ENCODE measurements around the gene SCUBE1.

Gene SCUBE1

DNA sequence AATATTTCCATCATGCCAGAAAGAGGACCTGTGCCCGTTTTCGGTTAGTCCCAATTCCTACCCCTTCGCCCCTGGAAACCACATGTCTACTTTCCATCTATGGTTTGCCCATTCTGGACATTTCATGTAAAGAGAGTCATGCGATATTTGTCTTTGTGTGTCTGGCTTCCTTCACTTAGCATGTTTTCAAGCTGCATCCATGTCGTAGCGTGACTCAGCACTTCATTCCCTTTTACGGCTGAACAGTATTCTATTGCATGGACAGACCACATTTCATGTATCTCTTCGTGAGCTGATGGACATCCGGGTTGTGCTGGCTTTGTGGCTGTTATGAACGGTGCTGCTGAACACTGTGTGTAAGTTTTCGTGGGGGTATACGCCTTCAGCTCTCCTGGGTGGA is 43.4 kb downstream of the SCUBE1 start:
- no peak for DNase-seq

DNA sequence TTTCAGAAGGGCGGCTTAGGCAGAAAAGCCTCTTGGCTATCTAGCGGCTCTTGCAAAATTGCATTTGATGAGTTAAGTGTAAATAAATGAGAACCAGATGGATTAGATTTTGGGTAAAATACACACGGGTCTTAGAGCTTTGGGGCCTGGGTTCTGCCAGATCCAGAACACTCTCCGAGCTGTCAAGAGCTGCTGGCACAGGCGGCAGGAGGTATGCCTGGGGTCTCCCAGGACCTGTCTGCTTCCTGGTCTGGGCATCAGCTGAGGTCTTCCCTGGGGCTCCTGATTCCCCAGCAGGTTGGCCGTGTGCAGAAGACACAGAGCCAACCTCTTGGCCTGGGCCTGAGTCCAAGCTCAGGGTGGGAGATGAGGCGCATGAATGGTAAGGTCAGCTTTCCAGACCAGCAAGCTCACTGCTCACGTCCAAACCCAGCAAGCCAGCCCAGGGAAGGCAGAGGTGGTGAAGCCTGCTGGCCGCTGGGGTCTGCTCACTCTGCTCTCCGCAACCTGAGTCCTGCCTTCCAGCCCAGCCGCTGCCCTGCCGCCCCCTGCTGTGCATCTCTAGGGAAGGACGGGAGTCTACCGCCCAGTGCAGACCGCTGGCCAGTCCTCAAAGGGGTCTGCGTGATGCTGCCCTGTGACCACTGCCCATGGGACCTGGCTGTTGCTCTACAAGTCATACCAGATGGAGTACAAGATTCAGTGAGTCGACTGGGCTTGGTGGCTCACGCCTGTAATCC is 44.9 kb downstream of the SCUBE1 start:
- DNase-seq: no peak

DNA sequence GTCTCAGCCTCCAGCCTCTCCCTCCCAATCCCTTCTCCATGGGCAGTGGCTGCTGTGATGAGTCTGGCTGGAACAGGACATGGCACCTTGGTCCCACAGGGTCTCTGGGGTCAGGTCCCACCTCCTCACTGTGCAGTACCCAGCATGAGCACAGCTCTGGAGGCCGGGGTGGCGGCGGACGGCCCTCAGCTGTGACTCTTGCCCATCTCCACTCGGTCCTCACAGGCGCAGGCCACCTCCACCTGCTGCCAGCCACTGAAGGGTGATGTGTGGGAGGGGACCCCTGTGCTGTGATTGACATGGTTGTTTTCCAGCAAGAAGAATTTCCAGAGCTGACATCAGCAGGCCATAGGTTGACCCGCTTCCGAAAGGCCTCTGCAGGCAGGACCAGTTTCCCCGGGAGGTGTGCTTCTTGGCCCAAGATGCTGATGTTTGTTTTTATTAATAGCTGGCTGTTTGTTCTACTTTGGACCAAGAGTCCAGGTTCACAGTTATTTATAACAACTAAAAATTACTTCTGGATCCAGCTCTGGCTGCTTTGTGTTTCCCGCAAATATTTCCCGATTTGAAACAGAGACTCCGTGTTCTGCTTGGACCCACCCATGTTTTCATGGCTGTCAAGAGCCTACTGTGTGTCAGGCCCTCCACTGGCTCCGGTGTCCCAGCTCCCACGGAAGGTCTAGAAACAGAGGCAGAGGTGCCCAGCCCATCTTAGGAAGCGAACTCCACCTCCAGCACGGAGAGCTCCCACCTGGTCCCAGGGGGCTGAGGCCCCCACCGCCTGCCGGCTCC is 45.7 kb downstream of the SCUBE1 start:
- no peak for DNase-seq

DNA sequence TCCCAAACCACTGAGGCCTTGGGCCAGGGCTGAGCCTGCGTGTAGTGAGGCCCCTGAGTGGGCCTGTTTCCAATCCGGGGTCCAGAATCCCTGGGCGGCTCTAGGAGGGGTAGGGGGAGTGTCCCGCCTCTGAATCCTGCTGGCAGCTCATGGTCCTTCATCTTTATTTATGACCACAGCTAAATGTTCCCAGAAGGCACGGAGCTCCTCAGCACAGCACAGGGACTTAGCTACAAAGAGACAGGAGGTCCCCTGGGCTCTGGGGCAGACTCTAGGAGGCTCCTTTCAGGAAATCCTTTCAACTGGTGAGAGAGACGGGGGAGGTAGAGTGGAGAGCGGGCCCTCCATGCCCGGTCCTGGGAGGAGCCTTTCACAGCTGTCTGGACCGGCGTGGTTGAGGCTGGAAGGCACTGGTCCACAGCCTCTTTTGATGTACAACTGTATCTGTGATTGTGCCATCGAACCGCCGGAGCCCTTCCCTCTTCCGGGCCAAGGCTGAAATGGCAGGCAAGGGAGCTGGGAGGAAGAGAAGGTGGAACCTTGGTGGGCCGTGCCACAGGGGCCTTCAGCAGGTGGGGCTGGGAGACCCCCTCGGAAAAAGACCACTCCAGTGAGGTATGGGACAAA is 46.8 kb downstream of the SCUBE1 start:
- no peak for DNase-seq

DNA sequence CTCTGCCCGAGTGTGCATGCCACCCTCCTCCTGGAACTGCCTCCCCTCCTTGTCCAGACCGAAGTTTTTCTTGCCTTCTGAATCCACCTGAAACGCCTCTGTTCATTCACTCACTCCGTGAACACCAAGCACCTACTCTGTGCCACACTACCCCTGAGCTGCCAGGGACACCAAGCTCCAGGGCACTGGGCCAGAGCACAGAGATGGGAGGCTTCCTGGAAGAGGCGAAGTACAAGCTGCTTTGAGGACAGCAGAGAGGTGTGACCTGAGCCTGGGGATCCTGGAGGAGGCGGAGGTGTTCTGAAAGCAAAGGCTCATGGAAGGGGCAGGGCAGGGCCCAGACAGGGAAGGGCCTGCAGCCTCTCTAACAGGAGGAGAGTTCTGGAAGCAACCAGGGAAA is 47.5 kb downstream of the SCUBE1 start:
- no peak for DNase-seq

DNA sequence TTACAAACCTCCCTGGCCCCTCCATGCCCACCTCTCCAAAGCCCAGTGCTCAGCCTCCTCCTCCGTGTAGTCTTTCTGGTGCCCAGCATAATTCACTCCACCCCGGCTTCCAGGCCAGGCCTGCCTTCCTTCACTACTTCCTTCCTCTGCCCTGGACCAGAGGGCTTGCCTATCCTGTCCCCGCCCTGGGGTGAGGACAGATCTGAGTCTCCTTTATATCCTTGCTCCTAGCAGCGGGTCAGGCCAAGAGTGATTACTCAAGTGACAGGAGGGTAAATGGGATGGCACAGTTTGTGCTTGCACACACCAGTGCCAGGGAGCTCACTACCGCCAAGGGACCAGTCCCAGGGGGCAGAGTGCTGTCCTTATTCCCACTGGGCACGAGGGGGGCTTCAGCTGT is 48.0 kb downstream of the SCUBE1 start:
- no peak for DNase-seq

DNA sequence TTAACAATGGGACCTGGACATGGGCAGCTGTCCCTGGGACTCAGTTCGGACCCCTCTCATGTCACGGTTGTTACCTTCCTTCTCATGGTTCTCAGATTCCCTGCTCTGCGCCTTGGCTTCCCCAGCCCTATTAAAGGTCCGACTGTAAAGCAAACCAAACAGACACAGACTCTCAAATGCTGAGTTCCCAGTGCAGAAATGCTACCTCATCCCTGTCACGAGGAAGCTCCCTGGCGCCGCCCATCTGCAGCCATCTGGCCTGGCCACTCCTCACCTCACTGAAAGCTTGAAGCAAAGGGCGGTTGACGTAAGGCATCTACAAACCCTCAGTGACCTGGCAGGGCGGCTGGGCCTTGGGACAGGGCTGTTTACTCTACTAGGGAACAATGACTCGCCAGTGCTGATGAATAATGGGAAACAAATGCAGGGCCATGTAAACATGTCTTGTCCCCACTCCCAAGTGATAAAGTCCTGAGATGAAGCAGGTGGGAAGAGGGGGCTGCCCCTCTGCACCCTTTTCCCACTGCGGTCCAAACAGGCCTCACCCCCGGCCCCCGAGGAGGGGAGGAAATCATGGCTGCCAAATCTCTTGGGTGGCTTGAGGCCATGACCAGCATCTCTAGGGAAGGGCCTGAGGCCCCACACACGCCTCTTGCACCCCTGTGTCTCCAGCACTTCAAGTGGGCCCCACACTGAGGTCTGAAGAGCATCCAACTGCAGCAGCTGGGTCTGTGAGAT is 49.3 kb downstream of the SCUBE1 start:
- peak in 1 of 2 donors; percentile 32 for DNase-seq

DNA sequence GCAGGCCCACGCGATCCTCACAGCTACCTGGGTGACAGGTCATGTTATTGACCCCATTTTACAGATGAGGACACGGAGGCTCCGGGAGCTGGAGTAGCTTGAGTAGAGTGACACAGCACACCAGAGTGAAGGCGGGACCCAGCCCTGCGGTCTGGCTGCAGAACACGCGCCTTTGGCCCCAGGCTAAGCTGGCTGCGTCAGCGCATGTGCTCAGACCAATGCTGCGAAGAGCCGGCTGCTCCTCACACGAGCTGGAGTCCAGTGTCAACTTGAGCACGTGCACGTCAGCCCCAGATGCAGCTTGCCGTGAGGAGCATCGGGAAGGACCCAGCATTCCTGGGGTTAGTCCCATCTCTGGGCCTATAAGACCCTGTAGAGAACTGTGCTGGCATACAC is 49.9 kb downstream of the SCUBE1 start:
- DNase-seq: no peak

DNA sequence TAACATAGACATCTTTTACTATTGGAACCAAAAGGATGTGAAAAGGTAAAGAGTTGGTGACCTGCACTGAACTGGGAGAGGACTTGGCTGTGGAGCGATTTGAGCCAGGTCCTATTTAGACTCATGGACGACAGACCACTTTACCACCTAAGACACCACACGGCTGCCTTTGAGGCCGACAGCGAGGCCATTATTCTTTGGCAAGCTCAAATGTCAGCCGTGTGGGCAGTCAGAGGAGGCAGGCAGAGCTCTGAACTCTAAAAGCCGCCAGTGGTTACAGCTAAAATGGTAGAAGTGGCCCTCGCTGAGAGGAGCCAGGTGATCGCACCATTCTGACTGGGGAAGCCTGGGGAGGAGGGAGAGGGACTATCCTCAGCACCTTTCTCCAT is 50.5 kb downstream of the SCUBE1 start:
- DNase-seq: no peak

DNA sequence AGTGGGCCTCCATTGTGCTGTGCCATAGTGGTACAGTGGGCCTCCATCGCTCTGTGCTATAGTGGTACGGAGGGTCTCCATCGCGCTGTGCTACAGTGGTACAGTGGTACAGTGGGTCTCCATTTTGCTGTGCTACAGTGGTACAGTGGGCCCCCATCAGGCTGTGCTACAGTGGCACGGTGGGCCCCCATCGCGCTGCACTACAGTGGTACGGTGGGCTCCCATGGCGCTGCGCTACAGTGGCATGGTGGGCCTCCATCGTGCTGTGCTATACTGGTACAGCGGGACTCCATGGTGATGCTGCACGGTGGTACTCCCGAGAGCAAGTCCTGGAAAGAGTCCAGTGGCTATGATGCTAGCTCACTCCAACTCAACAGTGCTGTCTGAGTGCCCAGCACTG is 51.8 kb downstream of the SCUBE1 start:
- DNase-seq: no peak

DNA sequence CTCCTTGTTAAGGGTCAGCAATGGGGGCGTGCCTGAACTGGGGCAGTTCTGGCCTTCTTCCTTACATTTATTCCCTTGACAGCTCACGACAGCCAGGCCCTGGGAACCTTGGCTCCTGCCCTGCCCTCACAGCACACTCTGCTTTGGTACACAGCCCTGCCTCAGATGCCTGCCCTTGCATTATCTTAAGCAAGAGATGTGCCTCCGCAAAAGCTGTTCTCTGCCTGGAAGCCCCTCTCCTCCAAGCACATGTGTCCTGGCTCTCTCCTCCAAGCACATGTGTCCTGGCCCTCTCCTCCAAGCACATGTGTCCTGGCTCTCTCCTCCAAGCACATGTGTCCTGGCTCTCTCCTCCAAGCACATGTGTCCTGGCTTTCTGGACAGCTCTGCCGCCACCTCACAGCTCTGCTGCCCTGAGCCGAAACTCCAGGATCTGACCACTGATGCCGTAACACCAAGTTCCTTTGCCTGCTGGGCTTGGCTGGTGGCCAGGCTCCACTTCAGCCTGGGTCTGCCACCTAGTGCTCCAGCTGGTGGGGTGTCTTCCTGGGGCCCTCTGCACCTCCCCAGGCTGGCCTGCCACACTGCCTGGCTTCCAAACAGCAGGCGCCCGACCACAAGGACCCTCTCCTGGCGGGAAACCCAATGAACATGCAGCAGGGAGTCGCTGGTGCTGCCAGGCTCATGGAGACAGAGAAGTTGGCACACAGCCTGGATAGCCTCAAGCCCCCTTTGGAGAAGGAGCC is 53.0 kb downstream of the SCUBE1 start:
- DNase-seq: no peak

DNA sequence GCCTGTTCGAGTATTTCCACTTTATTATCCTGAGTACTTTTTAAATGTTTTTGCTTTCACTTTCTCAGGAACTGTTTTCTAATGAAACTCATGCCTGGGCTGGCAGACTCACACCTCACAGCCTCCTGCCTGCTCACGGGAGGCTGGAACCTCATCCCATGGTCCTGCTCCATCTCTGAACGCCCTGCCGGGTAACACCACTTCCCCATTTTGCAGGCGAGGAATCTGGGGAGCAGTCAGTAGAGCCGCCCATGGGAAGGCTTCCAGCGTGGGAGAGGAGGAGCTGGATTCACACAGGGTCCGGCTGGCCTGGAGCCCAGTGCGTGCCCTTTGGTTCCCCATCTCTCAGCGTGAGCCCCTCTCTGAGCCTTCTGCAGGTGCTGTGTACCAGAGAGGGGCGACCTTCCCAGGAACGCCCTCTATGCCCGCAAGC is 53.6 kb downstream of the SCUBE1 start:
- no peak for DNase-seq

DNA sequence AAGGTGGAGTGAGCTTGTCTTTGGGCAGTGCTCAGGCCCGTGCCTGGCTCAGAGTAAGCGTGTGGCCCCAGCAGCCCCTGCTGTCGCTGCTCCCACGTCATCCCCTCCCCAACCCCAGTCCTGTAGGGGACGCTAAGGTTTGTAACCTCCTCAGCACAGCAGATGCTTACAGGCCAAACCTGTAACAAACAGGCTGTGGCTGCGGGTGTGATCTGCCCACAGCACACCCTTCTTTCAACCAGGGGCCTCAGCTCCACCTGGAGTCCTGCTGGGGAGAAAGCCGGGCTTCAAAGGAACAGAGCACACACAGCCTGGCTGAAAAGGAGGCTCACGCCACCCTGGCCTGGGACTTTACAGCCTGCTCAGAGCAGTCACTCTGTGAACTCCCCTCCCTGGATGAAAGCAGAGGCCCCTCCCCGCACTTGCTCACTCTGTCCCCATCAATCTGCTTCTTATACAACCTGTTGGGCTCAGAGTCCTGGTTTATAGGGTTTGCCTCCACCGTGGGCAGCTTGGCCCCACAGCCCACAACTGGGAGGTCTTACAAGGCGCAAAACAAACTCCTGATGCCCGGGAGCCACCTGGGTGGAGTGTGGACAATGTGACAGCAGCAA is 54.3 kb downstream of the SCUBE1 start:
- no peak for DNase-seq

DNA sequence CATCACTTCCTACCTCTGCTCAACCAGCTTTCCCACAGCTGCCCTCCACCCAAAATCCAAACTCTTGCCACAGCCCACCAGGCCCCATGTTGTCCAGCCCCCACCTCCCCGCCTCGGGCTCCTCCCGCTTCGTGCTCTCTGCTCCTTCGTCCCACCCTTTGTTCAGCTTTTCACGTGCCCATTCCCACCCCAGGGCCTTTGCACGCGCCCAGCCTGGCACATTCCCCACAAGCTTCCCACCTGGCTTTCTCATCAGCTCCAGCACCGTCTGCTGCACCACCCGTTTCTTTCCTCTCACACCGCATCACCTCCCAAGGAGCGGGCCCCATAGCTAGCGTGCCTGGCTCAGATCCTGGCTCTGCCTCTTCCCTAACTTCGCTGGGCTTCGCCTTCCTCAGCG is 54.8 kb downstream of the SCUBE1 start:
- no peak for DNase-seq

DNA sequence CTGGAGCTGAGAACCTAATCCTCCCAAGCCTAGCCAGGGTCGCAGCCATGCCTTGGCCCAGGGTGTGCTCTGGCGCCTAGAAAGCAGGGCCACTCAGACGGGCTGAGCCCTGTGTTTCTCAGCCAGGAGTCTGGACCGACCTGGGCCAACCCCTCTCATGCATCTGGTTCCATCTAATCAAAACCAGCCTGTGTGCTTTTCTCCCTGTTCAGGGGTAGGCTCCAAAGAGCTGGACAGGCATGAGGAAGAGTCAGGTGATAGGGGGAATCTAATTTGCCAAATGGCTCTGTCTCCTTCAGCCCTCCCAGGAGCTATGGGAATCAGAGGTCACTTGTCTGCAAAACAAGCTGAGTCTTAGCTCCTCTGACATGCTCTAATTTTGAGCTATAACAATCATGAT is 55.7 kb downstream of the SCUBE1 start:
- DNase-seq: no peak

DNA sequence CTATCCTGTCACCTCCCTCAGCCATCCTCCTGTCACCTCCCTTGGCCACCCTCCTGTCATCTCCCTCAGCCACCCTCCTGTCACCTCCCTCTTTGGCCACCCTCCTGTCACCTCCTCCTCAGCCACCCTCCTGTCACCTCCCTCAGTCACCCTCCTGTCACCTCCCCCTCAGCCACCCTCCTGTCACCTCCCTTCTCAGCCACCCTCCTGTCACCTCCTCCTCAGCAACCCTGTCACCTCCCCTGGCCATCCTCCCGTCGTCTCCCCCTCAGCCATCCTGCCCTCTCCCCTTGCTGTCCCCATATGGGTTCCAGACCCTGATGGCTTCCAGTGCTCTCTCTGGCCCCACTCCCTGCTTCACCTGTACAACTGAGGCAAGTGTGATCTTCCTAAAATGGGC is 61.8 kb downstream of the SCUBE1 start:
- DNase-seq: peak in 1 of 2 donors; percentile 5

DNA sequence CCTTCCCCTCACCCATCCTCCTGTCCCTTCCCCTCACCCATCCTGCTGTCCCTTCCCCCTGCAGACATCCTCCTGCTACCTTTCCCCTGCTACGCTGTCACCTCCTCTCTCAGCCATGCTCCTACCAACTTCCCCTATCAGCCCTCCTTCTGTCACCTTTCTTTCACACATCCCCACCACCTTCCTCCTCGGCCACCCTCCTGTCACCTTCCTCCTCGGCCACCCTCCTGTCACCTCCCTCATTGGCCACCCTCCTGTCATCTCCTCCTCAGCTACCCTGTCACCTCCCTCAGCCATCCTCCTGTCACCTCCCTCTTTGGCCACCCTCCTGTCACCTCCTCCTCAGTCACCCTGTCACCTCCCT is 62.7 kb downstream of the SCUBE1 start:
- peak in 1 of 2 donors; percentile 5 for DNase-seq

DNA sequence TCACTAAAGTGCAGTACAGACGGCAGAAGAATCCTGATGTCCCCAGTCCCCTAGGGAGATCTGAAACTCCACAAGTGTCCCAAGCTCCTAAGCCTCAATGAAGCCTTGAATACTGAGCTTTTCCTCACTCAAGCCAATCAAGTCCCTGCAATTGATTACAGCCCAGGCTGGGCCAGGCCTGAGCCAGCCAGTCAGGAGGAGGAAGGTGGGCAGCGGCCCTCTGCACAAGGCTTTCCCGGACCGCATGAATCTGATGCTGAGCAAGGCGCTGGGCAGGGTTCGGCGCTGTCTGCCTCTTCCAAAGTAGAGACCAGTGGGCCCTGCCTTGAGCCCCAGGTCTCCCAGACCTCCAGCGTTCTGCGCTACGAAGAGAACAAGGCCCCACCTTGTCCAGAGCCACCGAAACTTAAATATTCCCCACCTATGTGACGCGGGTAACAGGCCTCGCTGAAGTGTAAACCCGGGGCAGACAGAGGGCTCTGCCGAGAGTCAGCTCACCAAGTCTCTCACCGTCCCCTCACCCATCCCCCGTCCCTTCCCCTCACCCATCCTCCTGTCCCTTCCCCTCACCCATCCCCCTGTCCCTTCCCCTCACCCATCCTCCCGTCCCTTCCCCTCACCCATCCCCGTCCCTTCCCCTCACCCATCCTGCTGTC is 63.2 kb downstream of the SCUBE1 start:
- DNase-seq: no peak

DNA sequence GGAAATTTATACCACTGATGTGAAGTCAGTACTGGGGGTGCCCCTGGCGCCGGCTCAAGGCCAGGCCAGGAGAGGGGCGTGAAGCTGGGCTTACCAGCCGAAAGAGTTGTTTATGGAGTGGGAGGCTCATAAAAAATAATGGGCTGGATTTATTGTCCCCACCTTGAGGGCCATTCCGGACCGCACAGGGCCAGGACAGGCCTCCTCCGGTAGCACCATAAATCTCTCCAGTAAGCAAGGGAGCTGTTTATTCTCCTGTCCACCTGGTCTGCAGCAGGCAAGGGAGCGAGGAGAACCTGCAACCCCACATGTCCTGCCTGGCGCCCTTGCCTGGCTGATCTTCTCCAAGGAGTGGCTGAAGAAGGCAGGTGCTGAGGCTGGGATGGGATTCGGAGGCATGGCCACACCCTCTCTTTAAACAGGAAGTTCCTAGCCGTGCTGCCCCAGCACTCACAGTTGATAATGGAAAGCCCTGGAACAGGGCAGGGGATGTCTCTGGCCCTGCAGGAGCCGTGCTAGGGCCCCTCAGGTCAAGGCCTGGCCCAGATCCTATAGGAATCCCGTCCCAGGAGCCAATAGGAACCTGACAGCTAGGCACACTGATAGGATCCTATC is 65.1 kb downstream of the SCUBE1 start:
- no peak for DNase-seq

DNA sequence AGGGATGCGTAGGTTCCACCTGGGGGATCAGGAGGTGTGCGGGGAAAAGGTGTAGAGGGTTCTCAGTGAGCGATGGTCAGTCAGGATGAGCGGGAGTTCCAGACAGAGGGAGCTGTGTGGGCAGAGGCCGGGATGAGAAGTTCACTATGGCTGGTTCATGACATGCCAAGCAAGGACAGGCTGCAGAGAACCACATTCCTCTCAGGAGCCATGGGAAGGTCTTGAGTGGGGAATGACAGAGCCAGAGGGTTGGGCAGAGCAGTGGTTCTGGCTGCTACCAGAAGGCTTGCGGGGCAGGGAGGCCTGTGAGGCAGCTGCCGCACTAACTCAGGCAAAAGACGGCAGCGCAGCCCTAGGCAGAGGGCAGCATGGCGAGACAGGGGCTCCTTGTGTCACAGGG is 66.1 kb downstream of the SCUBE1 start:
- DNase-seq: no peak

DNA sequence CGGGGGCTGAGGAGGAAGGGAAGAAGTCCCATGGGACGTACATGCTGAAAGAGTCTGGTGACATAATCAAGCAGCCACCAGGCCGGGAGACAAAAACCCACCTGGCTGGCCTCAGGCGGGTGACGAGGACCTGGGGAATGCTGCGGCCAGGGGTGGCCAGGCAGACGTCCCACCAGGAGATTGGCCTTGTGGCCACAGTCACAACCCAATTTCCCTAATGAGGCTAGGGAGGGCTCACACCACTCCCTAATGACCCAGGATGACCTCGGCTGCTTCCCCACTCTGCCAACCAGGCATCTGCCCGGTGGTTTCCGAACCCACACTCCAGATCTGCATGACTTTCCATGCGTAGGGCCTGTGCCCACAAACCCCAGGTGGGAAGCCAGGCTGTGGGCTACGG is 66.9 kb downstream of the SCUBE1 start:
- DNase-seq: no peak
